ENCODE measurements around the gene PACSIN2. TPM values are rescaled to one million over a fixed set of nuclear protein-coding genes. Genes with fewer than 3 reads are reported as not detected.
"Not testable (repeated sequence)": the region's sequence is repeated elsewhere in the genome, so short reads cannot be mapped to it uniquely, and the experiment has no call there.

Gene PACSIN2
- total RNA-seq, 6 donors from 2014 or later = 120 to 186 (median 151) TPM

DNA sequence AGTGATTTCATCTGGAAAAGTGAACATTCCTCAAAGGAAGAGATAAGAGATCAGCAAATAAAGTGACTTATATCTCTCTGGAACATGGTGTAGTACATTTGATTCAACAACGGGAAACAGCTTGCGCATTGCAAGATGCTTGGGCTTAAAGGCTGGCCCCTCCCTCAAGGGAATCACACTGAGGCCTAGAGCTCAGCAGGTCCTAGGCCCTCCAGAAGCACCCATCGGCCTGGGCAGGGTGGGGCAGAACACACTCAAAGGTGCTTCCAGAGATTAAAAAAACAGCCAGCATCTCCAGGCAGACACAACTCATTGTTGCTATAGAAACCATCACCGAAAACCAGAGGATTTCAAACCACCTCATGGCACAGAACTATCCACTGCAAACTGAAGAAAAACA lies 88.8 kb downstream of the PACSIN2 start:
- WGBS, 2 donors = 28 to 44% methylated on average over 4 of the region's 4 CpGs
- peak in 1 of 2 donors; percentile 47 for ATAC-seq (ENCODE audit: low FRiP score in 2 of 2)
- H3K4me1 ChIP-seq = peaks cover 59 to 77% (median 68%) of the 10 kb centered on the region in 4 donors
- TF ChIP-seq EP300 (IDR thresholded peaks at IDR 0.05) (peak in 2 of 4 donors; percentile 28 to 33), POLR2AphosphoS5 (IDR thresholded peaks at IDR 0.05) (peak; percentile 23 to 26), POLR2A (IDR thresholded peaks at IDR 0.05) (no peak)
- TF ChIP-seq, protein P1, sequence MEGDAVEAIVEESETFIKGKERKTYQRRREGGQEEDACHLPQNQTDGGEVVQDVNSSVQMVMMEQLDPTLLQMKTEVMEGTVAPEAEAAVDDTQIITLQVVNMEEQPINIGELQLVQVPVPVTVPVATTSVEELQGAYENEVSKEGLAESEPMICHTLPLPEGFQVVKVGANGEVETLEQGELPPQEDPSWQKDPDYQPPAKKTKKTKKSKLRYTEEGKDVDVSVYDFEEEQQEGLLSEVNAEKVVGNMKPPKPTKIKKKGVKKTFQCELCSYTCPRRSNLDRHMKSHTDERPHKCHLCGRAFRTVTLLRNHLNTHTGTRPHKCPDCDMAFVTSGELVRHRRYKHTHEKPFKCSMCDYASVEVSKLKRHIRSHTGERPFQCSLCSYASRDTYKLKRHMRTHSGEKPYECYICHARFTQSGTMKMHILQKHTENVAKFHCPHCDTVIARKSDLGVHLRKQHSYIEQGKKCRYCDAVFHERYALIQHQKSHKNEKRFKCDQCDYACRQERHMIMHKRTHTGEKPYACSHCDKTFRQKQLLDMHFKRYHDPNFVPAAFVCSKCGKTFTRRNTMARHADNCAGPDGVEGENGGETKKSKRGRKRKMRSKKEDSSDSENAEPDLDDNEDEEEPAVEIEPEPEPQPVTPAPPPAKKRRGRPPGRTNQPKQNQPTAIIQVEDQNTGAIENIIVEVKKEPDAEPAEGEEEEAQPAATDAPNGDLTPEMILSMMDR (IDR thresholded peaks at IDR 0.05) = no peak
- peak overlapping the region in 3 of 4 donors; percentile 14 to 69 (median 34) for H3K27ac ChIP-seq
- no peak for DNase-seq
- no peak overlapping the region for H3K4me3 ChIP-seq
- H3K36me3 ChIP-seq = no peaks in the 10 kb centered on the region
- no peaks in the 10 kb centered on the region for H3K9me3 ChIP-seq
- no peaks in the 10 kb centered on the region for H3K27me3 ChIP-seq

DNA sequence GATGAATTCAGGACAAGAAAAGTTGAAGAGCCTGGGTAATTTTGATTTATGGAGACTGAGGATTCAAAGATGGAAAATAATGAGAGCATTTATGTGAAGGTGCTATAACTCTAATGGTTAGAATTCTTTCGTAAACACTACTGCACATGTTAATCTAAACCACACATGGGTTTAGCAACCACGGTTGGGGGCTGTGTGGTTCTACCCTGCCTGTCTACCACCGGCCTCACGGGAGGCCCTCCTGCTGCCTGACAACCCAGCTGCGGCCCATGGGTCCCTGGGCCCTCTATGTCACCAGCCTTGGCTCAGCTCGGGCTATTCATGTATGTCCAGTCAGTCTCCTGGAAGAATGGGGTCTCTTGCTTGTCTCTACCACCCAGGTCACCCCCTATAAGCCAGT lies 89.4 kb downstream of the PACSIN2 start:
- H3K4me1 ChIP-seq = peaks cover 56 to 74% (median 66%) of the 10 kb centered on the region in 4 donors

DNA sequence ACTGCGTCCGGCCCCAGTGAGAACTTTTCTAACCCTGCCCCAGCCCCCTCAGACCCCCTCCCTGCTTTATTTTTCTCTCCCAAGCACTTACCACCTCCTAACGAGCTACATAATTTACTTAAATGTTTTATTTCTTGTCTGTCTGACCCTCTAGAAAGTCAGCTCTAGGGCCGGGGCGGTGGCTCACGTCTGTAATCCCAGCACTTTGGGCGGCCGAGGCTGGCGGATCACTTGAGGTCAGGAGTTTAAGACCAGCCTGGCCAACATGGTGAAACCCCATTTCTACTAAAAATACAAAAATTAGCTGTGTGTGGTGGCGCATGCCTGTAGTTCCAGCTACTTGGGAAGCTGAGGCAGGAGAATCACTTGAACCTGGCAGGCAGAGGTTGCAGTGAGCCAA lies 89.9 kb downstream of the PACSIN2 start:
- ATAC-seq (ENCODE audit: low FRiP score in 2 of 2); H3K4me3 ChIP-seq; H3K9me3 ChIP-seq; H3K27ac ChIP-seq; DNase-seq; H3K27me3 ChIP-seq; H3K36me3 ChIP-seq: not testable (repeated sequence)
- H3K4me1 ChIP-seq = peaks cover 54 to 73% (median 66%) of the 10 kb centered on the region in 4 donors
- WGBS, 2 donors = 95% methylated on average over 10 of the region's 10 CpGs

More for the DNA sequence above, 89.4 kb downstream of the PACSIN2 start:
- Histone ChIP-seq H3K9me3 (no peaks in the 10 kb centered on the region), H3K27me3 (no peaks in the 10 kb centered on the region), H3K4me3 (no peak overlapping the region), H3K36me3 (no peaks in the 10 kb centered on the region), H3K27ac (peak overlapping the region; percentile 34 to 69 (median 45))
- DNase-seq (no peak), ATAC-seq (ENCODE audit: low FRiP score in 2 of 2) (no peak)
- TF ChIP-seq, protein P1 (IDR thresholded peaks at IDR 0.05) = no peak
- no peak for TF ChIP-seq POLR2A (IDR thresholded peaks at IDR 0.05)
- 60 to 62% methylated on average over 5 to 6 of the region's 6 CpGs for WGBS, 2 donors

DNA sequence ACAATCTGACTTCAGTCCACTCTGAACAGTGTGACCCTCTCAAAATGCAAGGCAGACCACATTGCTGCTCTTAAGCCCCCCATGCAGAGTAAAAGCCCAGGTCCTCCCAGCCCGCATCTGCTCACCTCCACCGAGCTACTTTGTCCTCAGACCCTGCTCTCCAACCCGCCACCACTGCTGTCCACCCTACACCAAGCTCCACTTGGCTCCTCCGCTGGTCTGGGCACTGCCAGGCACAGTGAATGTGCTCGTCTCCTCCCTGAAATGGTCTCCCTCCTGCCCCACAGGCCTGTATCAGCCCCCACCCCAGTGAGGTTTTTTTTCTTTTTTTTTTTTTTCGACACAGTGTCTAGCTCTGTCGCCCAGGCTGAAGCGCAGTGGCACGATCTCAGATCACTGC lies 90.5 kb downstream of the PACSIN2 start:
- H3K27ac ChIP-seq = no peak overlapping the region

DNA sequence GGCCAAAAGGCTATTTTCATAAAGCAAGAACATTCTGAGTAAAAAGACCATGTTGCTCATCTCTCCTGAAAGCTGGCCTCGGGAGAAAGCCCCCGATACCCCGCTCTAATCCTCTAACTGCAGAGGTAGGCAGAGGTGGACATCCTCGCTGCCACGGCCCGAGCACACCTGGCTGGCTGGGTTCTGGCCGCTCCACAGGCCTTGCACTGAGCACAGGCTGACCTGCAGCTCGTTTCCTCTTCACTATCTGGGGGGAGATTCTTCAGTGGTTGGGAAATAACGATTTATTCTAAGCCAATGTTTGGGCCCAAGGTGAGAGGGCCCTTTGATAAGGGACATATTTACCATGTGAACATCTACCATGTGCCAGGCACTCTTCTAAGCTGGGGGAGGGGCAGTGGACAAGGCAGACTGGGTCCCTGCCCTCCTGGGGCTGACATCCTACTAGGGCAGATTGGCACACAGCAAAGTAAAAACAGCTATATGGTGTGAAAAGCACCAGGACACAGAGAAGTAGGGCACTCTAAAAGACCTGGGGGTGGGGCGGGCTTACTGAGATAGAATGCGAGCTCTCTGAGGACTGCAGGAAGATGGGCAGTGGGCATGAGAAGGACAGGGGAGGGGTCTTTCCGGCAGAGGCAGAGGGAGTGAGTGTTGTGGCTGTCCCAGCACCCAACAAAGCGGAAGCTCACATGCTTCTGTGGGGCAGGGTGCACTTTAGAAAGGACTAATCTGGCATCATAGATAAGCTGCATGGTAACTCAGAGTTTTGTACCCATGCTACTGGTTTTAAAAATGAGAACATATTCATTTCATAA lies 92.4 kb downstream of the PACSIN2 start:
- H3K27ac ChIP-seq = peak overlapping the region; percentile 48 to 68 (median 62)

More for the DNA sequence above, 90.5 kb downstream of the PACSIN2 start:
- DNase-seq = no peak
- 95 to 97% methylated on average over 9 of the region's 9 CpGs for WGBS, 2 donors
- Histone ChIP-seq H3K27me3 (no peaks in the 10 kb centered on the region), H3K36me3 (no peaks in the 10 kb centered on the region), H3K4me1 (peaks cover 48 to 70% (median 65%) of the 10 kb centered on the region in 4 donors), H3K9me3 (no peaks in the 10 kb centered on the region), H3K4me3 (no peak overlapping the region)
- TF ChIP-seq POLR2AphosphoS5 (IDR thresholded peaks at IDR 0.05) (no peak), EP300 (IDR thresholded peaks at IDR 0.05) (no peak), POLR2A (IDR thresholded peaks at IDR 0.05) (no peak)
- TF ChIP-seq, protein P1 (IDR thresholded peaks at IDR 0.05) = no peak
- no peak for ATAC-seq (ENCODE audit: low FRiP score in 2 of 2)

More for the DNA sequence above, 92.4 kb downstream of the PACSIN2 start:
- Histone ChIP-seq H3K4me1 (peaks cover 47 to 73% (median 64%) of the 10 kb centered on the region in 4 donors), H3K27me3 (no peaks in the 10 kb centered on the region), H3K9me3 (no peaks in the 10 kb centered on the region), H3K4me3 (no peak overlapping the region), H3K36me3 (no peaks in the 10 kb centered on the region)
- ATAC-seq (ENCODE audit: low FRiP score in 2 of 2) = peak; percentile 36 to 50
- TF ChIP-seq POLR2A (IDR thresholded peaks at IDR 0.05) (no peak), POLR2AphosphoS5 (IDR thresholded peaks at IDR 0.05) (no peak), EP300 (IDR thresholded peaks at IDR 0.05) (no peak)
- TF ChIP-seq, protein P1 (IDR thresholded peaks at IDR 0.05) = no peak
- DNase-seq = peak in 1 of 2 donors; percentile 40
- WGBS, 2 donors = 69 to 87% methylated on average over 13 of the region's 13 CpGs
